IMR-90 (cell line): ENCODE results near the gene AP5B1. TPM values are rescaled to one million over a fixed set of nuclear protein-coding genes. Genes with fewer than 3 reads are reported as not detected.

Source experiments
- ATAC-seq: fragments of 200-7000 bp; cut with Tn5 transposase; 2 replicates; pipeline ENCODE4 v1.9.1; 2020; ENCODE audit warnings: low read depth, mild to moderate bottlenecking, moderate library complexity
- BruUV-seq: library from RNA; stranded (reverse); fragments of 400-500 nt; replicated peaks from 2 replicates; lab custom pipeline; 2021; lab: Mats Ljungman, UMichigan
- CTCF ChIA-PET: fragments of 300-600 bp; formaldehyde crosslinking; extraction: SDS; loops from one replicate; lab custom pipeline; 2021; ENCODE audit warnings: antibody characterized with exemption; lab: Yijun Ruan, JAX
- POLR2A ChIA-PET: fragments of 300-600 bp; sonication (Branson Sonifier 250); formaldehyde crosslinking; loops from one replicate; lab custom pipeline; 2022; ENCODE audit warnings: antibody characterized with exemption; ENCODE audit not compliant: unreplicated experiment; lab: Charles Lee
- DNase-seq: peaks from one replicate; pipeline ENCODE4 v3.0.0; 2013
- H2AFZ ChIP-seq: replicated peaks from 2 replicates; pipeline ENCODE3; 2013; ENCODE audit warnings: low read length, mild to moderate bottlenecking; ENCODE audit not compliant: poor library complexity
- H2AK5ac ChIP-seq: 2 replicates; pipeline ENCODE4 v1.6.1; 2013; ENCODE audit warnings: low read depth, low read length, inconsistent platforms
- H2AK9ac ChIP-seq: replicated peaks from 2 replicates; pipeline ENCODE3; 2013; ENCODE audit warnings: mild to moderate bottlenecking, low read depth, low read length, moderate library complexity; ENCODE audit not compliant: poor library complexity
- H2BK120ac ChIP-seq: 2 replicates; pipeline ENCODE4 v1.6.1; 2013; ENCODE audit warnings: low read depth, low read length, inconsistent platforms
- H2BK15ac ChIP-seq: 3 replicates; pipeline ENCODE4 v1.6.1; 2013; ENCODE audit warnings: low read depth, low read length, inconsistent platforms
- H2BK20ac ChIP-seq: 2 replicates; pipeline ENCODE4 v1.6.1; 2013; ENCODE audit warnings: low read depth, mild to moderate bottlenecking, inconsistent platforms, low read length, moderate library complexity
- H2BK5ac ChIP-seq: 2 replicates; pipeline ENCODE4 v1.6.1; 2013; ENCODE audit warnings: mild to moderate bottlenecking, low read depth, low read length, inconsistent platforms; ENCODE audit not compliant: poor library complexity, severe bottlenecking
- H3K14ac ChIP-seq: replicated peaks from 2 replicates; pipeline ENCODE4 v1.6.1; 2013; ENCODE audit warnings: low read depth, low read length, inconsistent platforms
- H3K18ac ChIP-seq: 2 replicates; pipeline ENCODE4 v1.6.1; 2013; ENCODE audit warnings: low read depth, low read length, control low read depth
- H3K23ac ChIP-seq: 2 replicates; pipeline ENCODE4 v1.6.1; 2013; ENCODE audit warnings: low read depth, low read length, inconsistent platforms
- H3K27ac ChIP-seq: 2 replicates; pipeline ENCODE4 v1.5.1; 2013; ENCODE audit warnings: mild to moderate bottlenecking, control low read depth, low read length; ENCODE audit not compliant: insufficient read depth
- H3K27me3 ChIP-seq: 2 replicates; pipeline ENCODE4 v1.6.1; 2013; ENCODE audit warnings: low read length; ENCODE audit not compliant: control insufficient read depth, insufficient read depth
- H3K36me3 ChIP-seq: 2 replicates; pipeline ENCODE4 v1.6.1; 2013; ENCODE audit warnings: low read length, mixed read lengths; ENCODE audit not compliant: control insufficient read depth, insufficient read depth
- H3K4ac ChIP-seq: 2 replicates; pipeline ENCODE4 v1.6.1; 2013; ENCODE audit warnings: low read depth, low read length, inconsistent platforms
- H3K4me1 ChIP-seq: 2 replicates; pipeline ENCODE4 v1.6.1; 2013; ENCODE audit warnings: low read length, mixed read lengths; ENCODE audit not compliant: control insufficient read depth, insufficient read depth
- H3K4me2 ChIP-seq: 2 replicates; pipeline ENCODE4 v1.6.1; 2013; ENCODE audit warnings: low read depth, mild to moderate bottlenecking, control low read depth, low read length, moderate library complexity
- H3K4me3 ChIP-seq: 2 replicates; pipeline ENCODE4 v1.5.1; 2013; ENCODE audit warnings: low read depth, mild to moderate bottlenecking, control low read depth, low read length, moderate library complexity; ENCODE audit not compliant: insufficient read depth
- H3K56ac ChIP-seq: 2 replicates; pipeline ENCODE4 v1.6.1; 2013; ENCODE audit warnings: low read length, inconsistent platforms; ENCODE audit not compliant: insufficient read depth; ENCODE audit errors: extremely low read depth
- H3K79me1 ChIP-seq, 2 experiments: 2 replicates each; pipeline ENCODE4 v1.6.1; 2013; ENCODE audit warnings: low read length in 2 of 2, inconsistent platforms in 1 of 2, low read depth in 1 of 2
- H3K9ac ChIP-seq: 2 replicates; pipeline ENCODE4 v1.6.1; 2013; ENCODE audit warnings: low read depth, low read length, control low read depth
- H3K9me1 ChIP-seq: 2 replicates; pipeline ENCODE4 v1.6.1; 2013; ENCODE audit warnings: low read length, inconsistent platforms; ENCODE audit not compliant: insufficient read depth
- H3K9me3 ChIP-seq: 2 replicates; pipeline ENCODE4 v1.6.1; 2013; ENCODE audit warnings: low read length; ENCODE audit not compliant: control insufficient read depth, insufficient read depth
- H4K20me1 ChIP-seq: 2 replicates; pipeline ENCODE4 v1.6.1; 2013; ENCODE audit warnings: low read length, inconsistent platforms; ENCODE audit not compliant: insufficient read depth
- H4K5ac ChIP-seq: 2 replicates; pipeline ENCODE4 v1.6.1; 2013; ENCODE audit warnings: mild to moderate bottlenecking, low read depth, low read length, control low read depth
- H4K8ac ChIP-seq, 2 experiments: 2 replicates each; pipeline ENCODE4 v1.6.1; 2013; ENCODE audit warnings: low read depth in 2 of 2, low read length in 2 of 2, control low read depth in 1 of 2, inconsistent platforms in 1 of 2
- H4K91ac ChIP-seq: 2 replicates; pipeline ENCODE4 v1.6.1; 2013; ENCODE audit warnings: low read depth, low read length, inconsistent platforms; ENCODE audit not compliant: insufficient read depth
- CHD1 ChIP-seq: IDR thresholded peaks from 2 replicates; pipeline ENCODE4 v1.6.1; 2012; ENCODE audit warnings: low read depth, low read length, improper control_type of control experiment
- ELK1 ChIP-seq: fragments of 150-350 bp; IDR thresholded peaks from 2 replicates; pipeline ENCODE4 v1.6.1; 2016; ENCODE audit warnings: low read depth, mild to moderate bottlenecking, low read length, moderate library complexity, borderline replicate concordance
- FOS ChIP-seq: fragments of 150-350 bp; IDR thresholded peaks from 2 replicates; pipeline ENCODE4 v1.6.1; 2016; ENCODE audit warnings: low read depth, low read length
- MAFK ChIP-seq: IDR thresholded peaks from 2 replicates; pipeline ENCODE4 v1.6.1; 2012; ENCODE audit warnings: low read depth, low read length, improper control_type of control experiment
- MAZ ChIP-seq: IDR thresholded peaks from 2 replicates; pipeline ENCODE4 v1.6.1; 2012; ENCODE audit warnings: low read depth, mild to moderate bottlenecking, low read length, improper control_type of control experiment, moderate library complexity, borderline replicate concordance
- MXI1 ChIP-seq: IDR thresholded peaks from 2 replicates; pipeline ENCODE4 v1.6.1; 2012; ENCODE audit warnings: low read depth, mild to moderate bottlenecking, low read length, moderate library complexity, borderline replicate concordance
- NFE2L2 ChIP-seq: fragments of 150-350 bp; IDR thresholded peaks from 2 replicates; pipeline ENCODE4 v1.6.1; 2016; ENCODE audit warnings: low read depth, mild to moderate bottlenecking, low read length
- POLR2A ChIP-seq: IDR thresholded peaks from 2 replicates; pipeline ENCODE4 v1.6.1; 2012; ENCODE audit warnings: mild to moderate bottlenecking, low read depth, low read length
- RAD21 ChIP-seq: IDR thresholded peaks from 2 replicates; pipeline ENCODE4 v1.6.1; 2012; ENCODE audit warnings: low read length, improper control_type of control experiment
- RFX5 ChIP-seq: IDR thresholded peaks from 2 replicates; pipeline ENCODE4 v1.8.0; 2012; ENCODE audit warnings: low read depth, mild to moderate bottlenecking, low read length, moderate library complexity
- SMC3 ChIP-seq: fragments of 150-350 bp; IDR thresholded peaks from 2 replicates; pipeline ENCODE4 v1.6.1; 2016; ENCODE audit warnings: low read depth, mild to moderate bottlenecking, antibody characterized with exemption, low read length, moderate library complexity
- WGBS, 2 experiments: methylation state at CpG; one replicate each; pipeline versions ENCODE4 v1.1.5 to v1.1.7; 2013; ENCODE audit warnings: missing lambda C conversion rate in 2 of 2; ENCODE audit not compliant: insufficient read length in 1 of 2; ENCODE audit errors: extremely low coverage in 2 of 2; 5-methylcytosine and 5-hydroxymethylcytosine counted together
- dilution Hi-C: fragments of 300-500 bp; cut with HindIII; formaldehyde crosslinking; loops from one replicate; pipeline ENCODE4 v1.14.3; 2018; ENCODE audit warnings: low sequenced_read_pairs; ENCODE audit not compliant: unreplicated experiment
- in situ Hi-C: fragments of 300-500 bp; cut with MboI; formaldehyde crosslinking; loops from 3 replicates; pipeline ENCODE4 v1.14.3; 2019; ENCODE audit warnings: low sequenced_read_pairs, inconsistent platforms, mixed read lengths
- intact Hi-C: fragments of 100-400 bp; cut with micrococcal nuclease; formaldehyde crosslinking; loops from 2 replicates; pipeline ENCODE4 v1.10.0; 2022
- polyA plus RNA-seq, 3 experiments: library from polyadenylated mRNA; depleted of rRNA; stranded (reverse); fragments of >200 nt; gene quantifications; 2 replicates each; pipeline ENCODE4 v1.2.3, GENCODE V29; 2012; ENCODE audit warnings: low replicate concordance in 1 of 3
- total RNA-seq: library from RNA; depleted of rRNA; stranded (reverse); fragments of >200 nt; gene quantifications from 2 replicates; pipeline ENCODE4 v1.2.3, GENCODE V29; 2012
- TF ChIP-seq, protein P1 (sequence below): fragments of 150-350 bp; IDR thresholded peaks from 2 replicates; pipeline ENCODE4 v1.6.1; 2017; ENCODE audit warnings: mild to moderate bottlenecking, antibody characterized with exemption, low read length, low read depth
- TF ChIP-seq, protein P2 (sequence below): conservative IDR thresholded peaks from 2 replicates; pipeline ENCODE4 v1.5.1; 2012; ENCODE audit warnings: mild to moderate bottlenecking, low read depth, low read length, improper control_type of control experiment

Gene AP5B1
- total and polyA plus RNA-seq, 2 of the 4 experiments (the other 2 are of a cell fraction) = 2.5 to 5.0 TPM

GRCh38 chr11:65777241-65777640 lies 3.5 kb downstream of the AP5B1 start:
- intact Hi-C loops = no loop called here
- Histone ChIP-seq H3K27ac (no peak overlapping the region), H3K9me1 (peaks cover 10% of the 10 kb centered on the region), H4K8ac (no peak overlapping the region), H3K56ac (no peak overlapping the region), H4K5ac (no peak overlapping the region), H3K18ac (no peak overlapping the region), H2AK9ac (no peak overlapping the region), H3K4me1 (peaks cover 3% of the 10 kb centered on the region; the same call in 1 of the 2 replicates), H2AK5ac (no peak overlapping the region), H3K4ac (no peak overlapping the region), H3K14ac (no peak overlapping the region), H4K91ac (no peak overlapping the region), H2BK20ac (no peak overlapping the region), H3K79me1 (peaks cover 33 to 62% of the 10 kb centered on the region in 2 experiments), H3K4me2 (no peak overlapping the region), H3K36me3 (peaks cover 21% of the 10 kb centered on the region; the same call in 1 of the 2 replicates), H2BK120ac (no peak overlapping the region), H4K20me1 (peaks cover 32% of the 10 kb centered on the region), H2BK15ac (no peak overlapping the region), H2BK5ac (no peak overlapping the region), H2AFZ (no peak overlapping the region), H3K4me3 (no peak overlapping the region), H3K9ac (no peak overlapping the region), H3K23ac (no peak overlapping the region), H3K9me3 (no peaks in the 10 kb centered on the region), H3K27me3 (peaks cover 4% of the 10 kb centered on the region; the same call in 1 of the 2 replicates)
- DNase-seq (no peak), ATAC-seq (no peak)
- dilution Hi-C loops = no loop called here
- TF ChIP-seq RAD21 (no peak), POLR2A (no peak), FOS (no peak), SMC3 (no peak), MXI1 (no peak), MAFK (no peak), ELK1 (no peak), NFE2L2 (no peak), RFX5 (no peak), CHD1 (no peak), MAZ (no peak)
- TF ChIP-seq, protein P1, sequence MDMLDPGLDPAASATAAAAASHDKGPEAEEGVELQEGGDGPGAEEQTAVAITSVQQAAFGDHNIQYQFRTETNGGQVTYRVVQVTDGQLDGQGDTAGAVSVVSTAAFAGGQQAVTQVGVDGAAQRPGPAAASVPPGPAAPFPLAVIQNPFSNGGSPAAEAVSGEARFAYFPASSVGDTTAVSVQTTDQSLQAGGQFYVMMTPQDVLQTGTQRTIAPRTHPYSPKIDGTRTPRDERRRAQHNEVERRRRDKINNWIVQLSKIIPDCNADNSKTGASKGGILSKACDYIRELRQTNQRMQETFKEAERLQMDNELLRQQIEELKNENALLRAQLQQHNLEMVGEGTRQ = no peak
- TF ChIP-seq, protein P2, sequence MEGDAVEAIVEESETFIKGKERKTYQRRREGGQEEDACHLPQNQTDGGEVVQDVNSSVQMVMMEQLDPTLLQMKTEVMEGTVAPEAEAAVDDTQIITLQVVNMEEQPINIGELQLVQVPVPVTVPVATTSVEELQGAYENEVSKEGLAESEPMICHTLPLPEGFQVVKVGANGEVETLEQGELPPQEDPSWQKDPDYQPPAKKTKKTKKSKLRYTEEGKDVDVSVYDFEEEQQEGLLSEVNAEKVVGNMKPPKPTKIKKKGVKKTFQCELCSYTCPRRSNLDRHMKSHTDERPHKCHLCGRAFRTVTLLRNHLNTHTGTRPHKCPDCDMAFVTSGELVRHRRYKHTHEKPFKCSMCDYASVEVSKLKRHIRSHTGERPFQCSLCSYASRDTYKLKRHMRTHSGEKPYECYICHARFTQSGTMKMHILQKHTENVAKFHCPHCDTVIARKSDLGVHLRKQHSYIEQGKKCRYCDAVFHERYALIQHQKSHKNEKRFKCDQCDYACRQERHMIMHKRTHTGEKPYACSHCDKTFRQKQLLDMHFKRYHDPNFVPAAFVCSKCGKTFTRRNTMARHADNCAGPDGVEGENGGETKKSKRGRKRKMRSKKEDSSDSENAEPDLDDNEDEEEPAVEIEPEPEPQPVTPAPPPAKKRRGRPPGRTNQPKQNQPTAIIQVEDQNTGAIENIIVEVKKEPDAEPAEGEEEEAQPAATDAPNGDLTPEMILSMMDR = no peak
- CTCF ChIA-PET = no interaction called here
- in situ Hi-C loops = no loop called here
- BruUV-seq = no TSS peak
- WGBS, 2 experiments = 90% methylated on average over 3 of the region's 8 CpGs; no CpG with 5 or more reads in 1 of the 2 experiments
- POLR2A ChIA-PET = no interaction called here
